Anterior cingulate cortex (tissue), 58 donors: ENCODE measurements around the gene PRMT6.
"Not testable (repeated sequence)": the region's sequence is repeated elsewhere in the genome, so short reads cannot be mapped to it uniquely, and the experiment has no call there.

Experiments used
- DNase-seq, 58 donors: peaks; one replicate each; lab custom pipeline; 2025; lab: John Stamatoyannopoulos, UW

PRMT6 gene

GRCh38 chr1:107056426-107057196 is at the start of gene PRMT6:
PRMT6 (plus strand) TSS chr1:107056674; CDS start chr1:107056716, 42 bp downstream.
- peak; percentile 13 to 88 (median 74) for DNase-seq

- DNase-seq: peak in 14 of 58 donors; percentile 0 to 37 (median 6)
These were observed 47.2 kb upstream of the PRMT6 start for GRCh38 chr1:107009281-107009680.

DNA sequence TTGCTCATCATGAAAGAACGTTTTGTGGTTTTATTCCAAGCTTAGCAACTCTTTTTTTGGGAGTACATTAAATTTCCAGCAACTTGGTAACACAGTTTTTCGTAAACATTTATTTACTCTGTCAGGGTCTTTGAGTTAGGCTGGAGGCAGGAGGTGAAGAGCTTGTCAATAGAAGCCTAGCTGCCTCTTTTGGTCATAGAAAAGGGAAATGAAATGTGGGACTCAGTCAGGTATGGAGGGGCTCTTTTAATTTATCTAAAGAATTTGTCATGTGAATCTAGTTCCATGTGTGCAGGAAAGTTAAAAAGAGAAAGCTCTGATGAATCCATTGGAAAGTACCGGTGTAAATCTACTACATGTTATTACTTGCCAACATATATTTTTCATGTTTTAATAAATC is 45.9 kb upstream of the PRMT6 start:
- DNase-seq: no peak

GRCh38 chr1:107016376-107016978 is 40.0 kb upstream of the PRMT6 start:
- DNase-seq: no peak

DNA sequence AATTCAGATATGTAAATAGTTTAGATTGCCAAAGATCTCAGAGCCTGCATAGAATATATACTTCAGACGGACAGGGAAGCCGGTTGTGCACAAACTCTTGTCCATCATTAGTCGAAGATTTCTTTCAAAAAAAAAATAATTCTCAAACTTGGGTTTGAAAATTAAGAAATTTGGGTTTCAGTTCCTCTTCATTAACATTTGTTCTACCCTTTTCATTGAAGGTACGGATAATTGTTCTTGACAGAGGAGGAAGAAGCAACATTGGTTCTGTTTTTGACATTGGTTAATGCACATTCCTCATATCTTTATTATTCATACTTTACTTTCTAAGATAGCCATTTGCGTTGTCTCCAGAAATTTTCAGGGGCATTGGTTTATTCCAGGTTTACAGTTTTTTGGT is 38.0 kb upstream of the PRMT6 start:
- DNase-seq: no peak

GRCh38 chr1:107019166-107019565 is 37.3 kb upstream of the PRMT6 start:
- no peak for DNase-seq

- DNase-seq: not testable (repeated sequence)
These were observed 17.6 kb upstream of the PRMT6 start for GRCh38 chr1:107038874-107039273.

DNA sequence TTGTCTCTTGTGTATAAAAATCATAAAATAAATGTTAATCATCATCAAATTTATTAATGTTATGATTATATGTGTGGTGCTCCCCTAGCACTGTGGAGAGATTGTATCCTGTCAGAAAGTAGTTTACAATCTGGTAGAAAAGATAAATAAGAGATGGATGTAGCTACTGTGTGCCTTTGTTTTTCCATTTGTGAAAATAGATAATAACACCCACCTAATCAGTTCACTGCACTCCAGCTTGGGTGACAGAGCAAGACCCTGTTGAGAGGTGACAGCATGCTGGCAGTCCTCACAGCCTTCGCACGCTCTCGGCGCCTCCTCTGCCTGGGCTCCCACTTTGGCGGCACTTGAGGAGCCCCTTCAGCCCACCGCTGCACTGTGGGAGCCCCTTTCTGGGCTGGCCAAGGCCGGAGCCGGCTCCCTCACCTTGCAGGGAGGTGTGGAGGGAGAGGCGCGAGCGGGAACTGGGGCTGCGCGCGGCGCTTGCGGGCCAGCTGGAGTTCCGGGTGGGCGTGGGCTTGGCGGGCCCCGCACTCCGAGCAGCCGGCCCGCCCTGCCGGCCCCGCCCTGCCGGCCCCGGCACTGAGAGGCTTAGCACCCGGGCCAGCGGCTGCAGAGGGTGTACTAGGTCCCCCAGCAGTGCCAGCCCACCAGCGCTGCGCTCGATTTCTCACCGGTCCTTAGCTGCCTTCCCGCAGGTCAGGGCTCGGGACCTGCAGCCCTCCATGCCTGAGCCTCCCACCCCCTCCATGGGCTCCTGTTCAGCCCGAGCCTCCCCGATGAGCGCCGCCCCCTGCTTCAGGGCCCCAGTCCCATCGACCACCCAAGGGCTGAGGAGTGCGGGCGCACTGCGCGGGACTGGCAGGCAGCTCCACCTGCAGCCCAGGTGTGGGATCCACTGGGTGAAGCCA is 11.9 kb upstream of the PRMT6 start:
- not testable (repeated sequence) for DNase-seq

DNA sequence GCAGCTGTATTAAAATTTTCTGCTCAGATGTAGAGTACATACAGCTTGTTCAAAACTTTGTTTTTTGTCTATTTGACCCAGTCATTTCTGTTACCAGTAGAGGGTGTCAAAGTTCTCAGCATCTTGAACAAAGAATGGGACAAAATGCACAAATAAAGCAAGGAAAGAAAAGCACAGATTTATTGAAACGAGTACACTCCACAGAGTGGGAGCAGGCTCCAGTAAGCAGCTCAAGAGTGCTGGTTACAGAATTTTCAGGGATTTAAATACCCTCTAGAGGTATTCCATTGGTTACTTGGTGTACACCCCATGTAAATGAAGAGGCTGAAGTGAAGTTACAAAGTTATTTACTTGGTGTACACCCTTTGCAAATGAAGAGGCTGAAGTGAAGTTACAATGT is 8.9 kb upstream of the PRMT6 start:
- DNase-seq: no peak

- DNase-seq: peak in 1 of 58 donors; percentile 1
These were observed 8.2 kb upstream of the PRMT6 start for GRCh38 chr1:107048241-107048640.

- DNase-seq: no peak
These were observed 5.2 kb upstream of the PRMT6 start for GRCh38 chr1:107051266-107051665.

DNA sequence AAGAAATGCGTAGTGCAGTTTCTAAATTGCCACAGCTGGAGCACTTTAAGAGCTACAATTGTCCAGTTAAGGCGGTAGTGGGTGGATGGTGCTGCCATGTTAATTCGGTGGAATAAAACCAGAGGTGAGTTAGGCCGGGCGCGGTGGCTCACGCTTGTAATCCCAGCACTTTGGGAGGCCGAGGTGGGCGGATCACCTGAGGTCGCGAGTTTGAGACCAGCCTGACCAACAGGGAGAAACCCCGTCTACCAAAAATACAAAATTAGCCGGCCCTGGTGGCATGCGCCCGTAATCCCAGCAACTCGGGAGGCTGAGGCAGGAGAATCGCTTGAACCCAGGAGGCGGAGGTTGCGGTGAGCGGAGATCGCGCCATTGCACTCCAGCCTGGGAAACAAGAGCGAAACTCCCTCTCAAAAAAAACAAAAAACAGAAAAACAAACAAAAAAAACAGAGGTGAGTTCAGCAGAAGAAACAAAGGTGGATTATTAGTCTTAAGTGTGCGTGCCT is 502 bp upstream of the PRMT6 start:
- DNase-seq: not testable (repeated sequence)

DNA sequence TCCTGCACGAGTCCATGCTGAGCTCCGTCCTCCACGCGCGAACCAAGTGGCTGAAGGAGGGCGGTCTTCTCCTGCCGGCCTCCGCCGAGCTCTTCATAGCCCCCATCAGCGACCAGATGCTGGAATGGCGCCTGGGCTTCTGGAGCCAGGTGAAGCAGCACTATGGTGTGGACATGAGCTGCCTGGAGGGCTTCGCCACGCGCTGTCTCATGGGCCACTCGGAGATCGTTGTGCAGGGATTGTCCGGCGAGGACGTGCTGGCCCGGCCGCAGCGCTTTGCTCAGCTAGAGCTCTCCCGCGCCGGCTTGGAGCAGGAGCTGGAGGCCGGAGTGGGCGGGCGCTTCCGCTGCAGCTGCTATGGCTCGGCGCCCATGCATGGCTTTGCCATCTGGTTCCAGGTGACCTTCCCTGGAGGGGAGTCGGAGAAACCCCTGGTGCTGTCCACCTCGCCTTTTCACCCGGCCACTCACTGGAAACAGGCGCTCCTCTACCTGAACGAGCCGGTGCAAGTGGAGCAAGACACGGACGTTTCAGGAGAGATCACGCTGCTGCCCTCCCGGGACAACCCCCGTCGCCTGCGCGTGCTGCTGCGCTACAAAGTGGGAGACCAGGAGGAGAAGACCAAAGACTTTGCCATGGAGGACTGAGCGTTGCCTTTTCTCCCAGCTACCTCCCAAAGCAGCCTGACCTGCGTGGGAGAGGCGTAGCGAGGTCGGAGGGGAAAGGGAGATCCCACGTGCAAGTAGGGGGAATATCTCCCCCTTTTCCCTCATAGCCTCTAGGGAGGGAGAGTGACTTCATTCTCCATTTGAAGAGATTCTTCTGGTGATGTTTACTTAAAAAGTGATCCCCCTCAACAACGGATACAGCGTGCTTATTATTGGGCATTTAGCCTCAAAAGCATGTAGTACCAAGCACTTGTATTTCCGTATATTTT is 991 bp downstream of the PRMT6 start:
- DNase-seq: peak in 57 of 58 donors; percentile 19 to 82 (median 62)

GRCh38 chr1:107058245-107059032 is 2.0 kb downstream of the PRMT6 start:
- DNase-seq: no peak

GRCh38 chr1:107061886-107062285 is 5.4 kb downstream of the PRMT6 start:
- DNase-seq: no peak

DNA sequence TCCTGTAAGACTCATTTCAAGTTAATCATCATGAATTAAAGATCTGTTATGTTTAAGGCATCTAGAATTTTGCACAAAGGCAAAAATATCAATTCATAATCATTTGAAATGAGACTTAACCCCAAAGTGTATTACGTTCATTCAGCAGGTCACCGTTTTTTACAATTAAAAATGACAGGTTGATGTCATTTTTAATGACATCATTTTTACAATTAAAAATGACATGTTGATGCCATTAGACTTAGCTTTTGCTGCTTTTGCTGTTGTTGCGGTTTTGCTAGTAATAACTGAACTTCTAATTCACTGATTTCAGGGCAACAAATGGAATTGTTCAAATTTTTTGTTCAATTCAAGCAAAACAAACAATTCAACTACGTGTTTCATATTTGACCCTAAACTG is 17.0 kb downstream of the PRMT6 start:
- DNase-seq: no peak

GRCh38 chr1:107076841-107077240 is 20.4 kb downstream of the PRMT6 start:
- no peak for DNase-seq

GRCh38 chr1:107079249-107079648 is 22.8 kb downstream of the PRMT6 start:
- DNase-seq: no peak

GRCh38 chr1:107081102-107081501 is 24.6 kb downstream of the PRMT6 start:
- no peak for DNase-seq
